ENCODE results near the gene FOXN1. TPM values are rescaled to one million over a fixed set of nuclear protein-coding genes. Genes with fewer than 3 reads are reported as not detected.

FOXN1 gene
- total RNA-seq, 1 donor from 2014 or later = not detected

DNA sequence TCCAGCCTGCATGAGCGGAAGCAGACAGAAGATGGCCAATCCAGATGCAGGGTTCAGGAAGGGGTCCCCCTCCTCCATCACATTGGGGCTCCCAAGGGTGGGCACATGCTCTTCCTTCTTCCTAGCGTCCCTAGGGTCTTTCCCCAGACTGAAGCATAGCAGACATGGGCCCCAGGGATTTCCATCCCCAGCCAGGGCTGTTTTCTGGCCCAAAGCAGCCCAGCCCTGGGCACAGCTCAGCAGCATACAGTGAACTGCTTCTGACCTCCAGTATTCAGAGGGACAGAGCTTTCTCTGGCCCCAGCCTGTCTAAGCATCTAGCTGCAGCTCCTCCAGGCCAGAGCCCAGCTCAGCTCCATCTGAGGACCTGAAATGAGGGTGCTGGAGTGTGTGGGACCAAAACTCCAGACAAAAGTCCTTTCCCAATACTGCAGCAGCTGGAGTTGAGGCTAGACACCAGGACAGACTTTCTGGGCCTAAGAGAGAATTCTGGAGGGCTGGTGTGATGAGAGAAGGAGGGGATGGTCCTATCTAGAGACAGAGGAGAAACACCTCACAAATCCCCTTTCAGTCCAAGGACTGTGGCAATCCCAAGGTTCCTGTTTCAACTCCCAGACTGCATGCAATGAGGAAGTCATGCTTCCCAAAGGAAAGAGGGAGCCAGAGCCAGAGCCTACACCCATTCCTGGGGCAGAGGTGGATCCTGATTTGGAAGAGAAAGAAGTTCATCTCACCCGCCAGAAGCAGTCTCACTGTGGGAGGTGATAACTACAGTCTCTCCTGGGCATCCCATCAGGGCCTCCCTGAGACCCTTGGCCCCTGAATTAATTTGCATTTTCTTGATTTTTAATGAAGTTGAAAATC lies 4.5 kb upstream of the FOXN1 start:
- TF ChIP-seq, protein P1, sequence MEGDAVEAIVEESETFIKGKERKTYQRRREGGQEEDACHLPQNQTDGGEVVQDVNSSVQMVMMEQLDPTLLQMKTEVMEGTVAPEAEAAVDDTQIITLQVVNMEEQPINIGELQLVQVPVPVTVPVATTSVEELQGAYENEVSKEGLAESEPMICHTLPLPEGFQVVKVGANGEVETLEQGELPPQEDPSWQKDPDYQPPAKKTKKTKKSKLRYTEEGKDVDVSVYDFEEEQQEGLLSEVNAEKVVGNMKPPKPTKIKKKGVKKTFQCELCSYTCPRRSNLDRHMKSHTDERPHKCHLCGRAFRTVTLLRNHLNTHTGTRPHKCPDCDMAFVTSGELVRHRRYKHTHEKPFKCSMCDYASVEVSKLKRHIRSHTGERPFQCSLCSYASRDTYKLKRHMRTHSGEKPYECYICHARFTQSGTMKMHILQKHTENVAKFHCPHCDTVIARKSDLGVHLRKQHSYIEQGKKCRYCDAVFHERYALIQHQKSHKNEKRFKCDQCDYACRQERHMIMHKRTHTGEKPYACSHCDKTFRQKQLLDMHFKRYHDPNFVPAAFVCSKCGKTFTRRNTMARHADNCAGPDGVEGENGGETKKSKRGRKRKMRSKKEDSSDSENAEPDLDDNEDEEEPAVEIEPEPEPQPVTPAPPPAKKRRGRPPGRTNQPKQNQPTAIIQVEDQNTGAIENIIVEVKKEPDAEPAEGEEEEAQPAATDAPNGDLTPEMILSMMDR (conservative IDR thresholded peaks at IDR 0.05; ENCODE audit: low read depth, low read length) = no peak
- DNase-seq (ENCODE audit: low read depth) = no peak

DNA sequence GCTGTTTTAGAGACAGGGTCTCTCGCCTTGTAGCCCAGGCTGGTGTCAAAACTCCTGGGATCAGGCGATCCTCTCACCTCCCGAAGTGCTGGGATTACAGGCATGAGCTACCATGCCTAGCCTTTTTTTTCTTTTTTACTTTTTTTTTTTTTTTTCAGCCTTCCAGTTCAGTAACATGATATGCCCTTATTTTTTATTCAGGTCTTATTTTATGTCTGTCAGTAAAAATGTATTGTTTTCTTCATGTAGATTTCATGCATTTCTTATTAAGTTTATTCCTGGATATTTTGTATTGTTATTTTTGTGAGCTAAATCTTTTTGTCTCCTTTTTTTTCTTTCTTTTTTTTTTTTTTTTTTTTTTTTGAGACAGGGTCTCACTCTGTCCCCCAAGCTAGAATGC lies 2.7 kb upstream of the FOXN1 start:
- H3K4me3 ChIP-seq (ENCODE audit: low read depth, low read length) = no peak overlapping the region

More for the DNA sequence above, 4.5 kb upstream of the FOXN1 start:
- H3K4me3 ChIP-seq (ENCODE audit: low read depth, low read length) = no peak overlapping the region

DNA sequence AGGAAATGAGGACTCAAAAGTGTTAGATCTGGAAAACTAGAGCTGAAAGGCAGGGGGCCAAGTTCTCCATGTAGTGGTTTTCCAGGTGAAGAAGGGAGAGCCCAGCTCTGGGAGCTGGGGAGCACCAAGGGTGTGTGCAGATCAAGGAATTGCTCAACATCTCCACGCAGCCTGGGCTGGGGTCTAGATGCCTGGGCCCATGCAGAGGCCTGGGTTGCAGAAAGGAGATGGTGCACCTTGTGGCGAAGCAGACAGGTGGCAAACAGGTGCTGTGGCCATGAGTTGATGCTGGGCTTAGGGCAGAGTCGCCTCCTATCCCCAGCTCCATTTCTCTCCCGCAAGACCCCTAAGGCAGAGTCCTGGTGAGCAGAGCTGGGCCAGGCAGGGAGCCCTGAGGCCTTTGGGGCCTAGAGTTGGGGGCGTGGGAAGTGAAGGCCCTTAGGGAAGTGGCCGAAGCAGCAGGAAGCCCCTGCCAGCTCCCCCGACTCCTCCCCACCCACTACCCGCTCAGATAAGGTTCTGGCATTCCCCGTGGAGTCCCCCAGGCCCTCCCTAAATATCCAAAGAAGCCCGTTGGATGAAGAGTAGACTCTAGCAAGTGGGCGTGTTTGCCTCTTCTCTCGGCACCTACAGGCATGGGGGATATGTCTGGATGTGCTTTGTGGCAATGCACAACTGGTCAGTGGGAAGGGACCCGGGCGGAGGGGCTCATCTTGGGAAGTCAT lies 777 bp downstream of the FOXN1 start:
- H3K4me3 ChIP-seq (ENCODE audit: low read depth, low read length) = no peak overlapping the region
- DNase-seq (ENCODE audit: low read depth) = no peak
- TF ChIP-seq, protein P1 (conservative IDR thresholded peaks at IDR 0.05; ENCODE audit: low read depth, low read length) = no peak

More for the DNA sequence above, 2.7 kb upstream of the FOXN1 start:
- DNase-seq (ENCODE audit: low read depth) = no peak
- TF ChIP-seq, protein P1 (conservative IDR thresholded peaks at IDR 0.05; ENCODE audit: low read depth, low read length) = no peak

DNA sequence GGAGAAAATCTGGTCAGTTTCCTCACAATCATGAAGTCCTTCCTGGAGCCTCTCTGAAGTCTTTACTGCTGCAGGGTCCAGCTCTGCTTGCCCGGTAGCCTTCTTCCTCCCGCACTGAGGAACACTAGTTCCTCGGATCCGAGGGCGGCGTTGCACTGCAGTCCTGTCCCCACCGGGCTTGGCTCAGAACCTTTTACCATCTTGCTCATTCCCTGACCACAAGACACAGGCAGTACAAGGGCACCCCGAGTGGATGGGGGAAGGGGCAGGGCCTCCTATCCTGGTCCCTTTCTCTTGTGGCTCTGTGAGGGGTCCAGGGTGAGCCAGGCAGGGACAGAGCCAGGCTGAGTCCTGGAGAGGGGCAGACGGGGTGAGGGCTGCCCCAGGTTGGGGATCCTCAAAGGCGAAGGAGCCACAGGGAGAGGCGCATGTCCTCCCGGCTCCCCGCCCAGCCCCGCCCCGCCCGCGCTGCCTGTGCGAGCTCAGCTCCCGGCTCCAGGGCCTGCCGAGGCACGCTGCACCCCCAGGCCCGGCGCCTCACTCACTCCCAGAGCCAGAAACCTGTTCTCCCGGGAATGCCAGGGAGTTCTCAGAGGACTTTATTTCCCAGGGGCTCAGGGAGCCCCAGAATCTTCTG lies 1.5 kb downstream of the FOXN1 start:
- no peak overlapping the region for H3K4me3 ChIP-seq (ENCODE audit: low read depth, low read length)
- TF ChIP-seq, protein P1 (conservative IDR thresholded peaks at IDR 0.05; ENCODE audit: low read depth, low read length) = no peak
- DNase-seq (ENCODE audit: low read depth) = no peak

DNA sequence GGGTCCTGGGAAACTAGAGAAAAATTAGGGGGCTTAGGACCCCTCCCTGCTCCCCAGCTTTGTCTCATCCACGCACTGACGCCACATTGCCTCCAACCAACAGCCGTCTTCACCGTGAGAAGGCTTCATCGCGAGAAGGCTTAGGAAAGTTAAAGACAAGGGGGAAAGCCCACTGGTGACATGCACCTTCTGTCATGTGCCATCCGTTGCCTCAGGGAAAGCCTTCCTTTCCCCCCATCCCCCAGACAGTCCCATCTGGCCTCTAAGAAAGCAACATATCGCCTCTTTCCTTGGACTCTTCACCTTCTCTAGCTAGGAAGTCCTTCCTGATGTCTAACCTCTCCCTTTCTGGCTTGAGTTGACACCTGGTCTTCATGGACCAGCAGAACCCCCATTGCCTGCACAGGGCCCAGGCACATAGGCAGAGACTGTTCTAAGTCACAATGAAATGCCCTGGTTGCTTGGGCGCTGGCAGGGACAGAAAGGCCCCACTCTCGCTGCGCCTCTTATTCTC lies 2.1 kb downstream of the FOXN1 start:
- no peak overlapping the region for H3K4me3 ChIP-seq (ENCODE audit: low read depth, low read length)
- TF ChIP-seq, protein P1 (conservative IDR thresholded peaks at IDR 0.05; ENCODE audit: low read depth, low read length) = no peak
- no peak for DNase-seq (ENCODE audit: low read depth)

DNA sequence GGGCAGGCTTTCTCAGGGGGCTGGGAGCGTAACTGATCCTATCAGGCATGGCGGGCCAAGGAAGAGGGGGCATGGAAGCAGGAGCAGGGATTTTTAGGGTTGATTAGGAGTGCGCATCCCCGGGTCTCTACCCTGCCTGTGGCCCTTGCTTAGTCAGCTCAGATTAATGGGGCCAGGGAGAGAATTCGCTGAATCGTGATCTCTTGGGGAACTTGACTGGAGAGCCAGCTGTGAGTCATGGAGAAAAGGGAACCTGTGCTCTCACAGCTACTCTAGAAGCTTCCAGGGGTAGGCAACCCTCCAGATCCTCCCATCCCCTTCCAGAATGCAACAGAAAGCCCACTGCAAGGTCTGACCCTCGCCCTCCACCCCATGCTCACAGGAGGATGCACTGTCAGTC lies 3.6 kb downstream of the FOXN1 start:
- DNase-seq (ENCODE audit: low read depth) = no peak
- TF ChIP-seq, protein P1 (conservative IDR thresholded peaks at IDR 0.05; ENCODE audit: low read depth, low read length) = no peak
- no peak overlapping the region for H3K4me3 ChIP-seq (ENCODE audit: low read depth, low read length)
